Right lobe of liver (tissue), 6 donors: ENCODE results near the gene BEND4. TPM values are rescaled to one million over a fixed set of nuclear protein-coding genes. Genes with fewer than 3 reads are reported as not detected.

Experiments
- ATAC-seq, 4 donors: fragments of 200-7000 bp; cut with Tn5 transposase; one replicate each; pipeline ENCODE4 v1.9.1; 2020; ENCODE audit warnings: mild to moderate bottlenecking in 4 of 4, moderate library complexity in 4 of 4
- DNase-seq, 3 donors: peaks; one replicate each; pipeline ENCODE4 v3.0.0-alpha.2; 2020
- H3K27ac ChIP-seq, 3 donors: fragments of 200-600 bp; one replicate each; pipeline ENCODE4 v1.8.0; 2022
- H3K27me3 ChIP-seq, 2 donors: fragments of 200-600 bp; one replicate each; pipeline ENCODE4 v1.8.0; 2022
- H3K36me3 ChIP-seq, 4 donors: fragments of 200-600 bp; sonication (generic) in 1 of 4; one replicate each; pipeline versions ENCODE4 v1.5.1 to v1.8.0; 2017 to 2022; ENCODE audit warnings: control low read depth in 1 of 4
- H3K4me1 ChIP-seq, 4 donors: fragments of 200-600 bp; sonication (generic) in 1 of 4; one replicate each; pipeline versions ENCODE4 v1.5.1 to v1.8.0; 2017 to 2022; ENCODE audit warnings: control low read depth in 1 of 4
- H3K4me3 ChIP-seq, 3 donors: fragments of 200-600 bp; one replicate each; pipeline ENCODE4 v1.8.0; 2022
- H3K9me3 ChIP-seq, 4 donors: fragments of 200-600 bp; sonication (generic) in 1 of 4; one replicate each; pipeline versions ENCODE4 v1.5.1 to v1.8.0; 2017 to 2022; ENCODE audit warnings: control low read depth in 1 of 4
- POLR2A ChIP-seq: fragments of 450-650 bp; IDR thresholded peaks from one replicate; pipeline ENCODE4 v1.6.1; 2017; ENCODE audit warnings: antibody characterized with exemption, mild to moderate bottlenecking
- WGBS: methylation state at CpG from one replicate; pipeline ENCODE4 v1.1.6; 2018; ENCODE audit warnings: low coverage, low lambda C conversion rate; ENCODE audit not compliant: insufficient coverage; ENCODE audit errors: missing lambda C conversion rate; 5-methylcytosine and 5-hydroxymethylcytosine counted together
- intact Hi-C, 2 donors: fragments of 100-400 bp; cut with DNase I; formaldehyde crosslinking; loops; one replicate each; pipeline versions ENCODE4 v1.11.2 to v1.14.1; 2022
- total RNA-seq, 6 experiments: library from RNA; depleted of rRNA in 2 of 6; stranded (reverse); fragments of >200 nt in 2 of 6; fragmentation: NEBNext Ultra II Directional in 3 of 6; extraction: Animal tissue kit (Norgen Biotek cat#: 25700) in 3 of 6; gene quantifications; one replicate each; pipeline versions ENCODE4 v1.1.0 to v1.2.4, GENCODE V29; 2016 to 2023
- TF ChIP-seq, protein P1 (sequence below), 4 donors: fragments of 200-600 bp in 3 of 4; fragments of 450-650 bp in 1 of 4; IDR thresholded peaks; one replicate each; pipeline versions ENCODE4 v1.5.1 to v1.8.0; 2016 to 2022; ENCODE audit warnings: antibody characterized with exemption in 4 of 4, mild to moderate bottlenecking in 2 of 4
- donor health status: DM: no; HTN: yes; CAD: no.
- donor health status: DM: no; HTN: no; CAD: no.
- donor health status: DM: no; HTN: no; CAD: no.
- donor health status: DM: no; HTN: yes; CAD: no.
- donor health status: DM: no; HTN: yes; CAD: no.

Gene BEND4
- total RNA-seq, 6 experiments from 2014 or later: 0.04 to 0.31 (median 0.13) TPM

DNA sequence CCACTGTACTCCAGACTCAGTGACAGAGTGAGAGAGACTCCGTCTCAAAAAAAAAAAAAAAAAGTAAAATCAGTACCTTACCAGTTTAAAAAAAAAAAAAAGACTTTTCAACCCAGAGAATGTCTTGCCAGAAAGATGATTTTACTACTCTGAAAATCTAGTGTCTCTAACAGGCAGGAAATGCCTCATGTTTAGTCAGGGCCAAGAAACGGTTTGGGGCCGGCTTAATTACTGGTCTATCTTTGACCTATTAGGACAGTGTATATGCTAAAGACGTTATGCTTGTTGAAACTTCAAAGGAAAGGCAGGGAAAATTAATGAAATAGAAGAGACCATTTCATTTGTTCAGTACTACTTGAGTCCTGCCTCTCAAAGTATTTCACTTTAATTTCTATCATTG is 9.9 kb downstream of the BEND4 start:
- H3K4me1 ChIP-seq: no peaks in the 10 kb centered on the region
- TF ChIP-seq POLR2A: no peak
- no peak overlapping the region for H3K4me3 ChIP-seq
- no peaks in the 10 kb centered on the region for H3K36me3 ChIP-seq
- no peak overlapping the region for H3K27ac ChIP-seq
- intact Hi-C loops: no loop called here
- DNase-seq (no peak), ATAC-seq (no peak)
- no peaks in the 10 kb centered on the region for H3K27me3 ChIP-seq
- 55% methylated on average over 3 of the region's 4 CpGs for WGBS
- H3K9me3 ChIP-seq: no peaks in the 10 kb centered on the region

DNA sequence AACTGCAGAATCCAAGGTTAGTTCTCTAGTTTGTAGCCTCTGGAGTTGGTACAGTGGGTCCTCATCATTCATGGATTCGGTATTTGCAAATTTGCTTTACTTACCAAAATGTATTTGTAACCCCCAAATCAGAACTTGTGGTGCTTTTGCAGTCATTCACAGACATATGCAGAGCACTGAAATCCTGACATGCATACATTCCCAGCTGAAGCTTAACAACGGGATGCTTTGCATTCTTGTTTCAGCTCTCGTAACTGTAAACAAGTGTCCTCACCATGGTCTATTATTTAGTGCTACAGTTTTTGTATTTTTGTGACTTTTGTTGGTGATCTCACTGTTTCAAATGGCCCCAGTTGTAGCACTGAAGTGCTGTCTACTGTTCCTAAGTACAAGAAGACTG is 16.1 kb downstream of the BEND4 start:
- no peak for DNase-seq
- Histone ChIP-seq H3K4me1 (no peaks in the 10 kb centered on the region), H3K27ac (no peak overlapping the region), H3K4me3 (no peak overlapping the region), H3K27me3 (no peaks in the 10 kb centered on the region), H3K36me3 (no peaks in the 10 kb centered on the region), H3K9me3 (no peaks in the 10 kb centered on the region)
- intact Hi-C loops: no loop called here
- no peak for ATAC-seq
- TF ChIP-seq POLR2A: no peak
- TF ChIP-seq, protein P1, sequence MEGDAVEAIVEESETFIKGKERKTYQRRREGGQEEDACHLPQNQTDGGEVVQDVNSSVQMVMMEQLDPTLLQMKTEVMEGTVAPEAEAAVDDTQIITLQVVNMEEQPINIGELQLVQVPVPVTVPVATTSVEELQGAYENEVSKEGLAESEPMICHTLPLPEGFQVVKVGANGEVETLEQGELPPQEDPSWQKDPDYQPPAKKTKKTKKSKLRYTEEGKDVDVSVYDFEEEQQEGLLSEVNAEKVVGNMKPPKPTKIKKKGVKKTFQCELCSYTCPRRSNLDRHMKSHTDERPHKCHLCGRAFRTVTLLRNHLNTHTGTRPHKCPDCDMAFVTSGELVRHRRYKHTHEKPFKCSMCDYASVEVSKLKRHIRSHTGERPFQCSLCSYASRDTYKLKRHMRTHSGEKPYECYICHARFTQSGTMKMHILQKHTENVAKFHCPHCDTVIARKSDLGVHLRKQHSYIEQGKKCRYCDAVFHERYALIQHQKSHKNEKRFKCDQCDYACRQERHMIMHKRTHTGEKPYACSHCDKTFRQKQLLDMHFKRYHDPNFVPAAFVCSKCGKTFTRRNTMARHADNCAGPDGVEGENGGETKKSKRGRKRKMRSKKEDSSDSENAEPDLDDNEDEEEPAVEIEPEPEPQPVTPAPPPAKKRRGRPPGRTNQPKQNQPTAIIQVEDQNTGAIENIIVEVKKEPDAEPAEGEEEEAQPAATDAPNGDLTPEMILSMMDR (IDR thresholded peaks at IDR 0.05): no peak
- whole genome bisulfite sequencing: 52% methylated on average over 3 of the region's 3 CpGs

DNA sequence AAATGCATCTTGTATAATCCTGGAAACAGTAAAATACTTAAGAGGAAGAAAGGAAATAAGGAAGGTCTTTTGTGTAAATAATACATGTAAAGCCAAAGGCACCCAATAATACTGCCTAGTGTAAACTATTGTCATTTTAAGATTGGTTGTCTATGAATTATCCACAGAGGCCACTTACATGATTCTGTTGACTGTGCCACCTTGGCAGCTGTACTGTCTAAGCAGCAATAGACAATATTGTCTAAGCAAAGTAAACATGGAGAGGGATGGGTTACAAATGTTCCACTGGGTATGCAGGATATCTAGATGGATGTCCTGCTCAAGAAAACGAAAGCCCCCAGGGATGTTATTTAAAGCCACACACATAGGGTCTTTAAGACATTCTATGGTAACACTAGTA is 19.4 kb downstream of the BEND4 start:
- Histone ChIP-seq H3K9me3 (no peaks in the 10 kb centered on the region), H3K4me3 (no peak overlapping the region), H3K27ac (no peak overlapping the region), H3K4me1 (no peaks in the 10 kb centered on the region), H3K36me3 (no peaks in the 10 kb centered on the region), H3K27me3 (no peaks in the 10 kb centered on the region)
- DNase-seq (no peak), ATAC-seq (no peak)
- 0% methylated on average over 1 of the region's 1 CpG for WGBS
- intact Hi-C loops: no loop called here
- TF ChIP-seq, protein P1 (IDR thresholded peaks at IDR 0.05): no peak
- TF ChIP-seq POLR2A: no peak

DNA sequence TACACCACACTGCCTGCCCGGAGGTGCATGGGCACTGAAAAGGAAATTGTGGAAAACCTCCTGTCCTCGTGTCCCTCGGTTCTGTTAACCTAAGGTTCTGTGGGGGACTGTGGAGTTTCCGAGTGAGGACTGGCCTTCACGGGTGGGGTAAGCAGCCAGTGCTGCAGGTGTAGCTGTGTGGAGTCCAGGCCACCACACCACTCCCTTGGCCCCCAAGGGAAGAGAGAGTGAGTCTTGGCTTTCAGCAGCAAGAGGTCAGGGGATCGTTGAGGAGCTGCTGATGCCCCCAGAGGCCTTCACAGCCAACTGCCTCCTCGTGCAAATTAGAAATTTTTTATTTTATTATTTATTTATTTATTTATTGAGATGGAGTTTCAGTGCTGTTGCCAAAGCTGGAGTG is 20.4 kb downstream of the BEND4 start:
- DNase-seq (no peak), ATAC-seq (no peak)
- no peaks in the 10 kb centered on the region for H3K9me3 ChIP-seq
- H3K4me1 ChIP-seq: no peaks in the 10 kb centered on the region
- no peaks in the 10 kb centered on the region for H3K36me3 ChIP-seq
- H3K4me3 ChIP-seq: no peak overlapping the region
- WGBS: 93% methylated on average over 2 of the region's 7 CpGs
- no peaks in the 10 kb centered on the region for H3K27me3 ChIP-seq
- intact Hi-C loops: no loop called here
- TF ChIP-seq, protein P1 (IDR thresholded peaks at IDR 0.05): no peak
- no peak for TF ChIP-seq POLR2A
- no peak overlapping the region for H3K27ac ChIP-seq

DNA sequence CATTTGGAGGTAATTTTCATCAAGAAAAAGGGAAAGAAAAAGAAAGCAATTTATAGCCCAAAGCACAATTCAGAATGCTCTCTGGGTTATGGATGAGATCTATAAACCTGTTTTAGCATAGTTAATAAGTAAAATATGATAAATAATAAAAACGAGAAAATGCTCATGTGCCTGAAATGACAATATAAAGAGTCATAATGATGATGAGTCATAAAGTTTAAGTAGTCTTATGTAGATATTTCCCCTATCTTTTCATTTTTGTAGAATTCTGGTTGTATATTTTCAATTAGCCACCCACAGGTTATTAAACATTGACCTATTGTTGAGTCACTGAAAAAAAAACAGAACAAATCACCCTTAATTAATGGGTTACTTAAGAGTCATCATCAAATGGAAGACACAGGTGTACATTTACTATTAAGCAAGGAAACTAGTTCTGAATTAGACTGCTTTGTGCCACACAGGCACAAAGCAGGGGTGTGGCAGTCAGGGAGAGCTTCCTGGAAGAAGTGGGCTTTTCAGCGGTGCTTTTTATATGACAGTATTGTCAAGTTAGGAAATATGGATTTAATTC is 29.3 kb downstream of the BEND4 start:
- Histone ChIP-seq H3K27me3 (no peaks in the 10 kb centered on the region), H3K36me3 (no peaks in the 10 kb centered on the region), H3K27ac (no peak overlapping the region), H3K4me3 (no peak overlapping the region), H3K4me1 (no peaks in the 10 kb centered on the region), H3K9me3 (no peaks in the 10 kb centered on the region)
- WGBS: 55% methylated on average over 2 of the region's 2 CpGs
- DNase-seq: no peak
- intact Hi-C loops: no loop called here
- TF ChIP-seq, protein P1 (IDR thresholded peaks at IDR 0.05): no peak
- TF ChIP-seq POLR2A: no peak
- ATAC-seq: no peak
